Activated CD8-positive, alpha-beta T cell treated with anti-CD3 and anti-CD28 coated beads for 36 hours (primary cell): ENCODE results near the gene NECTIN3. TPM values are rescaled to one million over a fixed set of nuclear protein-coding genes. Genes with fewer than 3 reads are reported as not detected.

Experiments
- ATAC-seq: fragments of 200-7000 bp; cut with Tn5 transposase; one replicate; pipeline ENCODE4 v1.10.0; 2021; ENCODE audit warnings: mild to moderate bottlenecking, moderate library complexity
- CTCF ChIA-PET: fragments of 350-600 bp; sonication (Branson Sonifier 250); formaldehyde crosslinking; loops from one replicate; lab custom pipeline; 2021; ENCODE audit warnings: antibody characterized with exemption; lab: Charles Lee
- POLR2A ChIA-PET: fragments of 350-600 bp; sonication (Branson Sonifier 250); formaldehyde crosslinking; loops from one replicate; lab custom pipeline; 2021; ENCODE audit warnings: antibody characterized with exemption; lab: Charles Lee
- DNase-seq: peaks from one replicate; pipeline ENCODE4 v3.0.0-alpha.2; 2020
- H3K27ac Mint-ChIP-seq: one replicate; pipeline ENCODE4 v1.8.0; 2021; ENCODE audit warnings: mild to moderate bottlenecking, mixed read lengths
- H3K27me3 Mint-ChIP-seq: one replicate; pipeline ENCODE4 v1.8.0; 2021; ENCODE audit warnings: mixed read lengths
- H3K36me3 Mint-ChIP-seq: one replicate; pipeline ENCODE4 v1.8.0; 2021; ENCODE audit warnings: low read depth, mixed read lengths
- H3K4me1 Mint-ChIP-seq: one replicate; pipeline ENCODE4 v1.8.0; 2021; ENCODE audit warnings: low read depth, mixed read lengths
- H3K4me3 Mint-ChIP-seq: one replicate; pipeline ENCODE4 v1.8.0; 2021; ENCODE audit warnings: mild to moderate bottlenecking, moderate library complexity, mixed read lengths
- H3K9me3 Mint-ChIP-seq: one replicate; pipeline ENCODE4 v1.8.0; 2021; ENCODE audit warnings: mixed read lengths
- intact Hi-C: fragments of 100-400 bp; cut with micrococcal nuclease; formaldehyde crosslinking; loops from one replicate; pipeline ENCODE4 v1.10.0; 2022
- total RNA-seq, 2 experiments: library from RNA; stranded (reverse); gene quantifications; one replicate each; pipeline ENCODE4 v1.2.3, GENCODE V29; 2021
- TF ChIP-seq, protein P1 (sequence below): fragments of 200-600 bp; IDR thresholded peaks from one replicate; pipeline ENCODE4 v1.8.0; 2022; ENCODE audit warnings: antibody characterized with exemption, mild to moderate bottlenecking

NECTIN3 gene
- total RNA-seq, 2 experiments from 2014 or later, result 3.0 to 4.3 TPM

DNA sequence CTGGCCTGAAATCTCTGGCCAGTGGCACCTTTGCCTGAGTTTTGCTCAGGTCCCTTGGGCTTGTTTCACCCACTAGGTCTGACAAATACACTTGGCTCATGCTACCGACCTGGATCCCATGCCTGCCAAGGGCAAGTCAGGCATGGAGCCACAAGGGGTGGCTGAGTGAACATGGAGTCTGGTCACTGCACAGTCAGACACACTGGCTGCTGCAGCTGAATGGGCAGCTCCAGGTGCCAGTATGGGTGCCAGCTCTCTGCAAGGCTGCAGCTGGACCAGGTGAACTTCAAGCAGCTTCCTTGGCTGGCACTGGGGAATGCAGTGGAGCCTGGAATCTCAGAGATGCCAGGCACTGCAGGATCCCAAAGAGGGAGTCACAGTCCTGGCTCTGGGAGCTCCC is 170.3 kb downstream of the NECTIN3 start:
- no peak overlapping the region for H3K4me3 Mint-ChIP-seq
- ChIA-PET CTCF (interaction anchor here (0.7 kb wide), 1 partner anchor 11 kb away, joined by 3 read pairs; no protein-coding TSS in a partner anchor), POLR2A (no interaction called here)
- peaks cover 13% of the 10 kb centered on the region for H3K9me3 Mint-ChIP-seq
- DNase-seq, result no peak
- TF ChIP-seq, protein P1, sequence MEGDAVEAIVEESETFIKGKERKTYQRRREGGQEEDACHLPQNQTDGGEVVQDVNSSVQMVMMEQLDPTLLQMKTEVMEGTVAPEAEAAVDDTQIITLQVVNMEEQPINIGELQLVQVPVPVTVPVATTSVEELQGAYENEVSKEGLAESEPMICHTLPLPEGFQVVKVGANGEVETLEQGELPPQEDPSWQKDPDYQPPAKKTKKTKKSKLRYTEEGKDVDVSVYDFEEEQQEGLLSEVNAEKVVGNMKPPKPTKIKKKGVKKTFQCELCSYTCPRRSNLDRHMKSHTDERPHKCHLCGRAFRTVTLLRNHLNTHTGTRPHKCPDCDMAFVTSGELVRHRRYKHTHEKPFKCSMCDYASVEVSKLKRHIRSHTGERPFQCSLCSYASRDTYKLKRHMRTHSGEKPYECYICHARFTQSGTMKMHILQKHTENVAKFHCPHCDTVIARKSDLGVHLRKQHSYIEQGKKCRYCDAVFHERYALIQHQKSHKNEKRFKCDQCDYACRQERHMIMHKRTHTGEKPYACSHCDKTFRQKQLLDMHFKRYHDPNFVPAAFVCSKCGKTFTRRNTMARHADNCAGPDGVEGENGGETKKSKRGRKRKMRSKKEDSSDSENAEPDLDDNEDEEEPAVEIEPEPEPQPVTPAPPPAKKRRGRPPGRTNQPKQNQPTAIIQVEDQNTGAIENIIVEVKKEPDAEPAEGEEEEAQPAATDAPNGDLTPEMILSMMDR, result no peak
- ATAC-seq, result no peak
- H3K36me3 Mint-ChIP-seq, result no peaks in the 10 kb centered on the region
- peaks cover 26% of the 10 kb centered on the region for H3K4me1 Mint-ChIP-seq
- intact Hi-C loops, result no loop called here
- no peaks in the 10 kb centered on the region for H3K27me3 Mint-ChIP-seq
- H3K27ac Mint-ChIP-seq, result no peak overlapping the region
